HG03460 (cell line): ENCODE data around the gene HDAC2.
"Not testable (repeated sequence)": the region's sequence is repeated elsewhere in the genome, so short reads cannot be mapped to it uniquely, and the experiment has no call there.

Experiments
- ATAC-seq: cut with Tn5 transposase; IDR thresholded peaks from one replicate; pipeline ENCODE4 v1.9.1; 2021; ENCODE audit not compliant: unreplicated experiment

Gene HDAC2

DNA sequence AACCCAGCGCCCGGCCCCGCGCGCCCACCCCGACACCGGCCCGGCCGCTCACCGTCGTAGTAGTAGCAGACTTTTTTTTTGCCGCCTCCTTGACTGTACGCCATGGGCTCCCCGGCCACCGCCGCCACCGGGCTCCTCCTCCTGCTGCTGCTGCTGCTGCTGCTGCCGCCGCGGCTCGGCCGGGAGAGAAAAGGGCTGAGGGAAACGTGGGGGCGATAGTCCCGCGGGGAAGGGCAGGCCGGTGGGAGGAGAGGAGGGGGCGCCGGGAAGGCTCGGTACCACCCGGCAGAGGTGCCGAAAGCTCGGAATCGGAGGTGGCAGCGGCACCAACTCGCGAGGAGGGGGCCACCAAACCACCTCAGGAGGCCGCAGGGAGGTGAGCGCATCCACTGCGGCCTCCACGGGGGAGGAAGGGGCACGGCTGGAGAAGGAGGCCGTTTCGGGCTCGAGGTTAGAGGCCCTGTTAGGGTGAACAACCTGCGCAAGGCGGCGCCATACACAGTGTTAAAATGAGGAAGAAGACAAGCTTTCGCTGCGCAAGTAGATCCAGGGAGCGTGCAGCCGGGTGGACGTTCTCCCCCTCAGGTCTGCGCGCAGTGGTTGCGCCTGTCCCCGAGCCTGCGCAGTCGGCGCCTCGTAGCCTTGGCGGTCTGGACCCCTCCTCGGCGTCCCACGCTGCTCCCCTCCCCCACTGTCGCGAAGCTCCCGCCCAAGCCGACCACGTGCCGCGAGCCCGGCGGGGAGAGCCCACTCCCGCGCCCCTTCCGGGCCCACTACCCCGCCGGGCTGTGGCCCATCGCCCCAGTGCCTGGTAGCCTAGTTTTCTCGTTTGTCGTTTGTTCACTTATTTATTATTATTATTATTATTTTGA is at the start of gene HDAC2:
Gene HDAC2, minus strand, starts transcription at position 344 of the 872 bp plus-strand sequence. Its CDS starts 240 bp downstream, at position 104.
- ATAC-seq: peak; percentile 76

DNA sequence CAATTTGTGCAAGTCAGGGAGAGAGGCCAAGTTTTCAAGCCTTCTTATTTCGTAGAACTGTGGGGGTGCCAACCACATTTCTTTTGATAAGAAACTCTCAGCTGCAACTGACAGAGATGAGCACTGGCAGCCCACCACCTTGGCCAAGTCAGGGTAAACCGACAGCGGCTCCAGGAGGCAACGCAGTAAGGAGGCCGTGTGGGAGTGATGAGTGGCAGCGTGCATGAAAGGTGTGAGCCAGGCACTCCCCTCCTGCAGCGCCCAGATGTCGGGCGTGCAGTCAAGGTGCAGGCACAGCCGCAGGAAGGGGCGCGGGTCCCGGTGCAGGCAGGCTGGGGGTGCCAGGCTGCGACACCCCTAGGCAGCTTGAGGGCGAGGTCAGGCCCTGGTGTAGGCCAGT is 49.2 kb upstream of the HDAC2 start:
- ATAC-seq: no peak

GRCh38 chr6:114017146-114017545 is 46.2 kb upstream of the HDAC2 start:
- ATAC-seq: not testable (repeated sequence)

- ATAC-seq: not testable (repeated sequence)
Measured at GRCh38 chr6:114014106-114014505, 43.2 kb upstream of the HDAC2 start.

DNA sequence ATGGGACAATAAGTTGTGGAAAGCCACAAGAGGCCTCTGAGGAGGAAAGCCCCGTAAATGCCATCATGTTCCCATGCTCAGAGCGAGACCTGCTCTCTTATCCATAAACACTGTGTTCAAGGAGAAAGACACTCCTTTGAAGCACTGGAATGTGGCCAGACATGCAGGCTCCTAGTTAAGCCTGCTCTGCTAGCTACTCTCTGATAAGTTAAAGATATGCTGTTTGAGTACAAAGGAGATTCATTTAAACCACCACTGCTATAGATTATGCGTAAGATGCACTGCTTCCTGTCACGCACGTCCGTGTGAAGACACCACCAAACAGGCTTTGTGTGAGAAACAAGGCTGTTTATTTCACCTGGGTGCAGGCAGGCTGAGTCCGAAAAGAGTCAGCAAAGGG is 40.5 kb upstream of the HDAC2 start:
- ATAC-seq: not testable (repeated sequence)

DNA sequence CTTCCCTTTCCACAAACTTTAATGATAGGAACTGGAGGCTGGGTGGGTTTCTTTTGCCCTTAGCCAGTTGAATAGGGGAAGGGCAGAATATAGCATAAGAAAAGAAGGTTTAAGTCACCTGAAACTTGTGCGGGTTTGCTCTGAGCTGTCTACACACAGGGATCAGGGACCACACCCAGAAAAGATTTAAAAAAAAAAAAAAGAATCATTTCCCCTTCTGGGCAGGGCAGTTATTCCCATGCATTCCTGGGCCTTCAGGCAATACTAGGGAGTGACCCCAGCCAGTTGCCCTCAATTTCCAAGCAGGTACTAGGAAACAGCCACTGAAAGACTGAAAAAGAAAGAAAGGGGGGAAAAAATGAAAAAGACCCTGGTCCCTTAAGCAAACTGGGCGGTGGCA is 39.6 kb upstream of the HDAC2 start:
- ATAC-seq: no peak

DNA sequence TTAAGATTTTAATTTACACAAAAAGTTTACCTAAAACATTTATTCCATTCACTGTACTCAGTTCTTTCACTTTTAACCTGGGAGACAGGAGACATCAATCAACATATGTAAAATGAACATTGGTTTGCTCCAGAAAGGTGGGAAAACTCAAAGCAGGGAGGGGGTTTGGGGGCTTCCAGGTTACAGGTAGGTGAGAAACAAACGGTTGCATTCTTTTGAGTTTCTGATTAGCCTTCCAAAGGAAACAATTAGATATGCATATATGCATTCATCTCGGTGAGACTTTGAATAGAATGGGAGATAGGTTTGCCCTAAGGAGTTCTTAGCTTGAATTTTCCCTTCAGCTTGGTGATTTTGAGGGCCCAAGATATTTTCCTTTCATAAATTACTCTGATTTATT is 38.2 kb upstream of the HDAC2 start:
- ATAC-seq: no peak

GRCh38 chr6:114008331-114008730 is 37.4 kb upstream of the HDAC2 start:
- no peak for ATAC-seq

DNA sequence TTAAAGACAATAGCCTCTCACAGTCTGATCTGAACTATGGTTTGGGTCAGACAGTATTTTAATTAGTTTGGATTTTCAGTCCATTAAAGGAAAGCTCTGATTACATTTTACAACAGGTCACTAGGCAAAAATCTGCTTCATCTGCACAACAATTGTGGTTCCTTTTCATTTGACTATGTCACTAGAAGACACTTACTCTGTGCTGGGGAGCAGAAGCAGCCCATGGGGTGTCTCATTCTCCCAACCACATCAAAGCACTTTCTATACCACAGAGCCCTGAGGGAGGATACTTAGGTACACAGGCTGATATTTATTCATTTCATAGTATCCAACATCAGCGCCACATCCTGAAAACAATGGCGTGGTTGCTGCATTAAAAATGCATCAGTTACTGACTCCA is 36.6 kb upstream of the HDAC2 start:
- no peak for ATAC-seq

DNA sequence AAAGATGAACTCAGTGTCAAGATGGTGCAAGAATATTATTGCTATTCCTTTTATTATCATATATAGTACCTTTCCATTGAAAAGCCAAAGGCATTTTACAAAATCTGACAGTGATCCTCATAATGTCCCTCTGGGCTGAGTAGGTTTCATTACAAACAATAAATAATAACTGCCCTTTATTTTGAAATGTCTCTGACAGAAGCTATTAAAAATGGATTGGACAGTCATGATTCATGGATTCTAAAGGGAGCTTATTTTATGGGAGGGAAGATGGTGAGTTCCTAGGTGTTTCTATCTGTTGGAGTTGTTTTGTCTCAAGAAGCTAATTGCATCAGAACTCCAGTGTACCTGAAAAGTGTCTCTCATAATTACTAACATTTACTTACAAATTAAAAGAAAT is 30.4 kb upstream of the HDAC2 start:
- no peak for ATAC-seq

DNA sequence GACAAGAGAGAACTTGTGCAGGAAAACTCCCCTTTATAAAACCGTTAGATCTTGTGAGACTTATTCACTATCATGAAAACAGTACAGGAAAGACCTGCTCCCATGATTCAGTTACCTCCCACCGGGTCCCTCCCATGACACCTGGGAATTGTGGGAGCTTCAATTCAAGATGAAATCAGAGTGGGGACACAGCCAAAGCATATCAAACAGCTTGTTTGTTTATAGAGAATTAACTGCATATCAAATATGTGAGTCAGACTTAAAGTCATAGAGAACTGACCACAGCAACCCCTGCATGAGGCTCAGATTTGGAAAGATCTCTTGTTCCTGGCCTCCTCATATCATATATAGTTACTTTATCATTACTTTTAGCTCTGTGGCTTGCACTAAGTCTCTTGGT is 29.1 kb upstream of the HDAC2 start:
- no peak for ATAC-seq

GRCh38 chr6:113999284-113999683 is 28.3 kb upstream of the HDAC2 start:
- no peak for ATAC-seq

DNA sequence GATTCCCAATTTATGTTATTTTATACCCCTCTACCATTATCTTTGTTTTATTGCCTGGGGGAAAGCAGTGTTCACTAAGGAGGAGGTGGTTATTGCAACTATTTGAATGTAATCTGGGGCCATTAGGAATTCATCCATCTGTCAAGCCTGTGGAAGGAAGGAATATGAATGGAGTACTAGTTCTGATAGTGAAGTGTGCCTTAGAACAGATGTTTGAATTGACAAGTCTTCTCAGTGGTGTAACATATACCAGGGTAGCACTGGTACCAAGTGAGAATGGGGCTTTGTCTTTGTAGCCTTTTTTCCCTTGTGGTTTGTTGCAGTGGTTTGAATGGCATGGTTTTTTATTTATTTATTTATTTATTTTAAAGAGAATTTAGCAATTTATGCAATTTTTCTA is 27.9 kb upstream of the HDAC2 start:
- ATAC-seq: no peak

DNA sequence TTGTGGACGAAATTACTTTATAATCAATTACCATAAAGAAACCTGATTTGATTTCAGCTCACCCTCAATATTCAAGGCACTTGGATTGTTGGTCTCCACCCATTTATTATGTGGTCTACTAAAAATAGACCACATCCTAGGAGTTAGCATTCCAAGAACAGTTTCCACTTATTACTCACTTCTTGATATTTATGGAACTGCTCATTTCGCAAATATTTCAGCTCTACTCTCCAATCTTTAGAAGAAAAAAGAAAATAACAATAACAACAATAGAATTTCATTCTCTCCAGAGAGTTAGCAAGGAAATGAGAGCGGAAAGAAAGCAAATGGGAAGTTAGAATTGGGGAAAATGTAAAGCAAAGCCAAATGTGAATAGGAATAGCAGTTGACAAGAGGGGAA is 26.2 kb upstream of the HDAC2 start:
- no peak for ATAC-seq

DNA sequence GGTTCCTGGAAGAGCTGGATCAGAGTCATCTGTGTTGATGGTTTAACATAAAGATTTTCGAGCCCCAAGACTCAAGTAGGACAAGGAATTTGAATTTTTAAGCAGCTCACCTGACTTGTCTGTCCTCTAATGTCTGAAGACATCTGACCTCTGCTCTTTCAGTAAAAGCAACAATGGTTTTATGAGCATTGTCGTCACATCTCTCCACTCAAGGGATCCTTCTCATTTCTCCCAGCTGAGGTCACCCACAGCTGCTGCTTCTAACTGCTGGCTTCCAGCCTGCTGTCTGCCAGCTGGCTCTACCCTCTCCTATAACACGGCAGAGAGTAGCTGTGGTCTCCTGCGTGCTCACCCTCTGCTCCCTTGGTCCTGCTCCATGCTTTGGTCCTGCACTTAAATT is 24.7 kb upstream of the HDAC2 start:
- no peak for ATAC-seq

DNA sequence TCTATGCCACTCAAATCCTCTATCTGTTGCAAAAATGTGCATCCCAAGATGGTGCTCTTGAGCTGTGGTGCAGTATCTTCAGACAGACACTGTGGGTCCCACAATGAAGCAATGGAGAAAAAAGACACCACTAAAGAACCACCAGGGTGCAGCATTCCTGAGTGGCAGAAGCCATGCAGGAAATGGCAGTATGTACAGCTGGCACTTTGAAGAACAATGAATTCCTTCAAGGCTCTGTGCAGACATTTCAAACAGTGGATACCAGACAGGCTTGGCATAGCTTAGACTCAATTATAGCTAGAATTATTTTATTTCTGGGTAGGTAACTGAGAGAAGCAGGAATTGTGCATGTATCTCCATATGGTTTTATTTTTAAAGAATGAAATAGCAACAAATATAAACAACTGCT is 24.0 kb upstream of the HDAC2 start:
- ATAC-seq: peak; percentile 81

DNA sequence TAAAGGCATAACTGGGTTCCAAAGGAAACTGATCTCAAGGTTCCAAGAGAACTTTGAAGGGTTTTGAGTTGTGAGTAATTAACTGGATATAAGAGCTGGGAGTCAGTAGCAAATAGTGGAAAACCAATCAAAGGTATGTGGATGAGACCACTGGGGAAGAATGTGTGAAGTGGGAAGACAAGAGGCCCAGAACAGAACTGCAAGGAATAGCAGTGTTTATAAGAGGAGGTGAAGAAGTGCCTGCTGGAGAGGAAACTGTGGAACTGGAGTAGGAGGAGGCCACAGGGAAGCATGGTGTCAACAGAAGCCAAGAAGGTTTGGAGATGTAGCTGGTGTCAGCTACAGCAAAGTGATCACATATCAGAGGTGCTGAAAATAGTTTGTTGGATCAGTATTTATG is 18.7 kb upstream of the HDAC2 start:
- no peak for ATAC-seq

DNA sequence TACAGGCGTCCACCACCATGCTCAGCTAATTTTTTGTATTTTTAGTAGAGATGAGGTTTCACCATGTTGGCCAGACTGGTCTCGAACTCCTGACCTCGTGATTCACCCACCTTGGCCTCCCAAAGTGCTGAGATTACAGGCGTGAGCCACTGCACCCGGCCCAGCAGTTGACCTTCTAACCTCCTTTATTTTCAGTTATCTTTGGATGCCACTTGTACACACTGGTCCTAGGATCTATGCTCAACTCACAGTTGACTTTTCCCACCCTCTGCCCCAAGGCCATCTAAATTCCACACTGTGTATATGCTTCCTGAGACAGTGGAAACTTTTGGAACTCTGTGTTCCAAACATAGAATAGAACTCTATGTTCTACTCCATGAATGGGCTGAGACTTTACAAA is 11.7 kb upstream of the HDAC2 start:
- not testable (repeated sequence) for ATAC-seq

DNA sequence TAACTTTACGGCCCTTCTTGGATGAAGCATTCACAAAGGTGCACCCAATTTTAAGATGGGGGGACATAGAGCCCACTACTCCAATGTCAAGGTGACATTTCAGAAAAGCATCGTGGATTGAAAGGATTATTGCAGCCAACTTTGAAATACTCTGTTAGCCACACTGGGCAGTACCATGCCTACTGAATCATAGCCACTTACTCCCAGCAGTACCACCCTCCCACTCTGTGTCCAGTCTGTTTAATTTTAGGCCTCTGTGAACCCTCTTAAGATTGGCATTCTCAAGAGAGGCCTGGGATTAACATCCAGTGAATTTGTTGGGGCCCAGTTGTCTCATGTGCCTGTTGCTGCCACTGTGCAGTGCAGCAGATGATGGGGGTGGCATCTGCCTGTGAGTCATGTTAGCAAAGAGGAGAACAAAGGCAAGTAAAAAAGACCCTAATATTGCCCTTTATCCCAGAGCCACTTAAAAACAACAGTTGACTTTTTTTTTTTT is 11.2 kb upstream of the HDAC2 start:
- no peak for ATAC-seq

DNA sequence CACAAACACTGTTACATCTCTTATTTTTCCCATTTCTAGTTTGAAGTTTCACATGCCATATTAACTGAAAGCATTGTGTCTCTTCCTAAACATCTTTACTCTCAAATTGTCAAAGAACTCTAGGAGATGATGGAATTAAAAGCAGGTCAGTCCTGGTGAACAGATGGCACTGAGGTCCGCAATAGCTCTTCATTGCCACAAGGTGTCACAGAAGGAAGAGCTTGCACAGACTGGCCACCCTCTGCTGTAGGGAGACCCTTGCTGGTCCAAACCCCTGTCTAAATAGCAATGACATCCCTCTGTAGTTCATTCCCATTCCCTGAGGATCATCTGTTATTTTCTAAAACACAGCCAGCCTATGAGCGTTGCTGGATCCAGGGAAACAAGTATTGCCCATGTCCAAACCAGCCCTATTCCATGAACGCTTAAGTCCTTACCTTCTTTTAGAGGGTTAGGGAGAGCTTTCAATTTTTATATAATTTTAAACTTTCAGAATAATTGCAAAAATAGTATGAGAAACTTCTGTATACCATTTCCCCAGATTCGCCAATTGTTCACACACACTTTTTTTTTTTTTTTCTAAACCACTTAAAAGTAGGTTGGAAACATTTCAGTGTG is 10.1 kb upstream of the HDAC2 start:
- peak; percentile 66 for ATAC-seq

DNA sequence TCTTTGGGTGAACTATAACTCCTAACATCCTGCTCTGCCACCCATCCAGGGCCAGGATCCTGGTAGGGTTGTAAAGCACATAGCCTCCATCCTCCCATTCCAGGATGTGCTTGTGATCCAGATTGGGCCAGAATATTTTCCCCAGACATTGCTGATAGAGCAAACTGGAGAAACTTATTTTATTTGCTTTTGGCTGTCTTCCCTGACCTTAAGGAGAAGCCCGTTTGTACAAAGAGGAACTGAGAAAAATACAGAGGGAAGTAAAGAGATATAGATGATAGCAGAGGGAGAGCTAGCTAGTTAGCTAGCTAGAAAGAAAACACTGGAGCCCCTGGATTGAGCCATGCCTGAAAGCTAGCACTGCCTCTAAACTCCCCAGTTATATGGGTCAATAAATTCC is 9.0 kb upstream of the HDAC2 start:
- no peak for ATAC-seq

DNA sequence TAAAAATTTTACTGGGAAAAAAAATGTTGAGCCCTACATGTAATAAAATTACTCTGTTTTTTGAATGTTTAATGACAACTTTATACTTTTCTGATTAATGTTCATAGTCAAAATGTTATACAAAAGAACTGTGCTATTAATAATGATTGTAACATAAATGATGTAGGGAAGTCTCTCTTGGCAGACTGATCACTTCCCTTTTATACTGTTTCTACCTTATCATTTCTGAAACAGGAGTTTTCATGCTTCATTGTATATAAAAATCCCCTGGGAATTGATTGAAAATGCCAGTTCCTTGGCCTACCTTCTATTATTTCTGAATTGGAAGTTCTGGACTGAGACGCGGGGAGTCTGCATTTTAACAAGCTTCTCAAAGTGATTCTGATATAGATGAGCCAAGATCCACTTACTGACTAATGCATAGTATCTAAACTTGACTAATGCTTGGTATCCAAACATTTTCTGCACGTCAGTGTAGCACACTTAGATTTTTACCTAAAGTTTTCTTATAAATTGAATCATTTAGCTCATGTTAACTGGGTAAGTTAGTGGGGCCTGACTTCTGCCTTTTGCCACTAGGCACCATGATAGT is 7.2 kb upstream of the HDAC2 start:
- ATAC-seq: no peak
